Measurements from ENCODE around the gene EAPP.

- TF ChIP-seq BCL11A (IDR thresholded peaks at IDR 0.05; ENCODE audit: low read depth, low read length) (no peak), REST (IDR thresholded peaks at IDR 0.05; ENCODE audit: low read depth, low read length) (no peak), MYC (IDR thresholded peaks at IDR 0.05; ENCODE audit: insufficient read depth, insufficient read length, insufficient replicate concordance, low read length, severe bottlenecking) (no peak), CEBPB (IDR thresholded peaks at IDR 0.05; ENCODE audit: borderline replicate concordance in 1 of 2, low read depth in 2 of 2, low read length in 2 of 2) (no peak)
Observed at GRCh38 chr14:34582117-34582680, 42.7 kb upstream of the EAPP start.
